Neural cell (in vitro differentiated cells): ENCODE measurements around the gene SNX2. TPM values are rescaled to one million over a fixed set of nuclear protein-coding genes. Genes with fewer than 3 reads are reported as not detected.

Experiments used
- H2AFZ ChIP-seq: fragments of 200-600, 300-800 bp; sonication (generic), shearing (Covaris generic); 2 replicates; pipeline ENCODE4 v1.6.0; 2014; ENCODE audit warnings: low read depth, mild to moderate bottlenecking, antibody characterized with exemption, low read length, moderate library complexity
- H3F3A ChIP-seq: fragments of 200-600 bp; shearing (Covaris generic); 2 replicates; pipeline ENCODE4 v1.6.1; 2016; ENCODE audit warnings: mild to moderate bottlenecking, moderate library complexity, mixed read lengths, antibody characterized with exemption, low read length; ENCODE audit not compliant: insufficient read depth, poor library complexity, severe bottlenecking
- H3K27ac ChIP-seq: fragments of 200-600, 300-800 bp; sonication (generic), shearing (Covaris generic); 2 replicates; pipeline ENCODE4 v1.5.1; 2014; ENCODE audit warnings: mild to moderate bottlenecking, low read length, moderate library complexity
- H3K27me3 ChIP-seq: fragments of 300-800, 200-600 bp; sonication (generic), shearing (Covaris generic); 2 replicates; pipeline ENCODE4 v1.6.0; 2014; ENCODE audit warnings: mild to moderate bottlenecking, low read depth, low read length, moderate library complexity; ENCODE audit not compliant: insufficient read depth
- H3K36me3 ChIP-seq: fragments of 300-800, 200-600 bp; sonication (generic), shearing (Covaris generic); 2 replicates; pipeline ENCODE4 v1.5.1; 2014; ENCODE audit warnings: mild to moderate bottlenecking, antibody characterized with exemption, low read length, moderate library complexity; ENCODE audit not compliant: insufficient read depth
- H3K4me2 ChIP-seq: fragments of 300-800, 200-600 bp; sonication (generic), shearing (Covaris generic); 2 replicates; pipeline ENCODE4 v1.6.0; 2014; ENCODE audit warnings: mild to moderate bottlenecking, low read length
- H3K4me3 ChIP-seq: fragments of 300-800, 200-600 bp; sonication (generic), shearing (Covaris generic); 2 replicates; pipeline ENCODE4 v1.5.1; 2014; ENCODE audit warnings: mild to moderate bottlenecking, low read length, moderate library complexity
- H3K79me2 ChIP-seq: fragments of 200-600 bp; shearing (Covaris generic); replicated peaks from 2 replicates; pipeline ENCODE4 v1.6.0; 2014; ENCODE audit warnings: mild to moderate bottlenecking, low read length, moderate library complexity; ENCODE audit not compliant: insufficient read depth
- H3K9ac ChIP-seq: fragments of 300-800, 200-600 bp; sonication (generic), shearing (Covaris generic); 2 replicates; pipeline ENCODE4 v1.6.1; 2016; ENCODE audit warnings: mild to moderate bottlenecking, low read length, mixed read lengths
- H3K9me2 ChIP-seq: fragments of 200-600 bp; shearing (Covaris generic); 2 replicates; pipeline ENCODE4 v1.6.1; 2016; ENCODE audit warnings: mild to moderate bottlenecking, low read length, mixed read lengths; ENCODE audit not compliant: insufficient read depth
- H3K9me3 ChIP-seq: fragments of 200-600, 300-800 bp; sonication (generic), shearing (Covaris generic); 2 replicates; pipeline ENCODE4 v1.6.1; 2016; ENCODE audit warnings: mild to moderate bottlenecking, mixed run types, low read length, moderate library complexity, mixed read lengths
- H4K20me1 ChIP-seq: fragments of 200-600 bp; shearing (Covaris generic); 2 replicates; pipeline ENCODE4 v1.6.1; 2016; ENCODE audit warnings: mild to moderate bottlenecking, mixed run types; ENCODE audit not compliant: insufficient read depth
- CTCF ChIP-seq: fragments of 450-650 bp; IDR thresholded peaks from 2 replicates; pipeline ENCODE4 v1.5.1; 2014; ENCODE audit warnings: antibody characterized with exemption, mild to moderate bottlenecking, moderate library complexity; ENCODE audit not compliant: poor library complexity, severe bottlenecking
- EP300 ChIP-seq: fragments of 450-650 bp; conservative IDR thresholded peaks from 2 replicates; pipeline ENCODE4 v1.6.1; 2014; ENCODE audit warnings: antibody characterized with exemption, mild to moderate bottlenecking, moderate library complexity; ENCODE audit not compliant: poor library complexity, severe bottlenecking
- EZH2 ChIP-seq: fragments of 200-600, 300-800 bp; shearing (Covaris generic), sonication (generic); IDR thresholded peaks from 2 replicates; pipeline ENCODE4 v1.6.1; 2014; ENCODE audit warnings: antibody characterized with exemption, low read length, borderline replicate concordance, mild to moderate bottlenecking; ENCODE audit not compliant: insufficient read depth, poor library complexity, severe bottlenecking
- MXI1 ChIP-seq: fragments of 450-650 bp; conservative IDR thresholded peaks from 2 replicates; pipeline ENCODE4 v1.6.1; 2014; ENCODE audit warnings: antibody characterized with exemption, mild to moderate bottlenecking; ENCODE audit not compliant: poor library complexity, severe bottlenecking
- POLR2AphosphoS5 ChIP-seq: IDR thresholded peaks from 2 replicates; pipeline ENCODE4 v1.6.1; 2012
- RAD21 ChIP-seq: fragments of 450-650 bp; conservative IDR thresholded peaks from 2 replicates; pipeline ENCODE4 v1.6.1; 2014; ENCODE audit warnings: antibody characterized with exemption, mild to moderate bottlenecking, moderate library complexity
- REST ChIP-seq: IDR thresholded peaks from 2 replicates; pipeline ENCODE4 v1.6.1; 2012; ENCODE audit warnings: borderline replicate concordance
- SMC3 ChIP-seq: fragments of 450-650 bp; conservative IDR thresholded peaks from 2 replicates; pipeline ENCODE4 v1.6.1; 2014; ENCODE audit warnings: antibody characterized with exemption, mild to moderate bottlenecking, moderate library complexity; ENCODE audit not compliant: poor library complexity
- TAF1 ChIP-seq: IDR thresholded peaks from 2 replicates; pipeline ENCODE4 v1.6.1; 2012; ENCODE audit warnings: low read depth
- polyA plus RNA-seq: library from polyadenylated mRNA; depleted of rRNA; stranded (reverse); fragments of >200 nt; gene quantifications from 2 replicates; pipeline ENCODE4 v1.2.3, GENCODE V29; 2014

The SNX2 gene
- polyA plus RNA-seq, 1 donor from 2014 or later = 36.1 TPM

- Histone ChIP-seq H3K27ac (no peak overlapping the region), H4K20me1 (no peaks in the 10 kb centered on the region), H3K9me2 (peaks cover 4% of the 10 kb centered on the region), H3K9ac (no peak overlapping the region), H3K4me2 (no peak overlapping the region), H3K36me3 (no peaks in the 10 kb centered on the region), H3F3A (no peaks in the 10 kb centered on the region), H3K9me3 (no peaks in the 10 kb centered on the region), H3K79me2 (no peaks in the 10 kb centered on the region), H3K4me3 (no peak overlapping the region), H3K27me3 (no peaks in the 10 kb centered on the region), H2AFZ (no peak overlapping the region)
- no peak for TF ChIP-seq MXI1
- TF ChIP-seq CTCF = no peak
- no peak for TF ChIP-seq EP300
- no peak for TF ChIP-seq SMC3
- no peak for TF ChIP-seq RAD21
- TF ChIP-seq REST = no peak
- TF ChIP-seq TAF1 = no peak
- TF ChIP-seq POLR2AphosphoS5 = no peak
- TF ChIP-seq EZH2 = no peak
These were observed 35.5 kb downstream of the SNX2 start for GRCh38 chr5:122810405-122810804.

GRCh38 chr5:122815218-122815767 is 40.4 kb downstream of the SNX2 start:
- Histone ChIP-seq H3K79me2 (no peaks in the 10 kb centered on the region), H3K27me3 (no peaks in the 10 kb centered on the region), H3K27ac (no peak overlapping the region), H3K36me3 (no peaks in the 10 kb centered on the region), H2AFZ (no peak overlapping the region), H3K4me3 (no peak overlapping the region), H3K9ac (no peak overlapping the region), H3K4me2 (no peak overlapping the region), H3K9me2 (no peaks in the 10 kb centered on the region), H3F3A (no peaks in the 10 kb centered on the region), H3K9me3 (no peaks in the 10 kb centered on the region), H4K20me1 (no peaks in the 10 kb centered on the region)
- no peak for TF ChIP-seq POLR2AphosphoS5
- no peak for TF ChIP-seq REST
- TF ChIP-seq TAF1 = no peak
- no peak for TF ChIP-seq MXI1
- no peak for TF ChIP-seq SMC3
- TF ChIP-seq EZH2 = no peak
- TF ChIP-seq RAD21 = no peak
- no peak for TF ChIP-seq EP300
- no peak for TF ChIP-seq CTCF
